HG03378 (cell line): Measurements from ENCODE around the gene ARMCX5.

Source experiments
- ATAC-seq: cut with Tn5 transposase; IDR thresholded peaks from one replicate; pipeline ENCODE4 v1.9.1; 2021; ENCODE audit warnings: mild to moderate bottlenecking, moderate library complexity; ENCODE audit not compliant: unreplicated experiment

Gene ARMCX5

DNA sequence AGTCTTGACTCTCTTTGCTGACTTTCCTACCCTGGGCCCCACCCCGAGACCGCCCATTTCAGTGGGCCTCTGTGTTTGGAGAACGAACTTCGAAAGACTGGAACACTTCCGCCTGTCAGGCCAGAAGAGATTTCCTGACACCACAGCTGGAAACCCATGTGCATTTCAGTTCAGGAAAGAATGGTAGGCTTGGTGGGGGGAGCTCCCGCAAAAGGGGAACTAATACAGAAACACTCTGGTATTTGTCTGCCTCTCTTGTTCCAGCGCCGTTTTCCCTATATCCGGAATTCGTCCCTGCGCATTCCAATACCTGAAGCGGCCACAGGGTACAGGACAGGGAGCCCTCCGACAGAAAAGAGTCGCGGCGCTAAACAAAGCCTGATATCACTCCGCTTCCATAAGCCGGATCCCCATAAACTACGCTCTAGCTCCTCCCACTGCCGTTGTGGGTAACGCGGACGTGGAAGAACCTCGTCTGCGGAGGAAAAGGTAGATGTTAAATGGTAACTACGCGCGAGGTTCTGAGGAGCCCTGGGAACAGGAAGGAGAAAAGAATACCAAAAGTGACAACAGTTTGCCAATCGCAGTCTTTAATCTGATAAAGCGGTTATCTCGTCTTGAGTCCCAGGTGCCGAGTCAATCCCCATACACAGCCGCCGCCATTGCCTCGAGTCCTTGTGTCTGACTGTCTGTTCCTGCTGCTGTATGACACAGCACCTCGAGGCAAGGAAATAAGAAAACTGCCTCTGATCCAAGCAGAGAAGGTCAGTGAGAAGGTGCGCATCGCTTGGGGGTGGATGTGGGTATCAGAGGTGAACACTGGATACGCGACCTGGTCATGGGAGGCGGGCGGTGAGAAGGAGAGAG is at the start of gene ARMCX5:
Gene ARMCX5, plus strand, starts transcription at position 432 of the 867 bp plus-strand sequence. CDS start 2,627 bp downstream, outside the sequence.
- ATAC-seq: peak; percentile 79

GRCh38 chrX:102558607-102559006 is 40.7 kb upstream of the ARMCX5 start:
- ATAC-seq: no peak

- ATAC-seq: no peak
These were observed 38.8 kb upstream of the ARMCX5 start for GRCh38 chrX:102560423-102561068.

GRCh38 chrX:102580891-102581290 is 18.4 kb upstream of the ARMCX5 start:
- ATAC-seq: no peak

GRCh38 chrX:102593367-102593766 is 5.9 kb upstream of the ARMCX5 start:
- no peak for ATAC-seq

DNA sequence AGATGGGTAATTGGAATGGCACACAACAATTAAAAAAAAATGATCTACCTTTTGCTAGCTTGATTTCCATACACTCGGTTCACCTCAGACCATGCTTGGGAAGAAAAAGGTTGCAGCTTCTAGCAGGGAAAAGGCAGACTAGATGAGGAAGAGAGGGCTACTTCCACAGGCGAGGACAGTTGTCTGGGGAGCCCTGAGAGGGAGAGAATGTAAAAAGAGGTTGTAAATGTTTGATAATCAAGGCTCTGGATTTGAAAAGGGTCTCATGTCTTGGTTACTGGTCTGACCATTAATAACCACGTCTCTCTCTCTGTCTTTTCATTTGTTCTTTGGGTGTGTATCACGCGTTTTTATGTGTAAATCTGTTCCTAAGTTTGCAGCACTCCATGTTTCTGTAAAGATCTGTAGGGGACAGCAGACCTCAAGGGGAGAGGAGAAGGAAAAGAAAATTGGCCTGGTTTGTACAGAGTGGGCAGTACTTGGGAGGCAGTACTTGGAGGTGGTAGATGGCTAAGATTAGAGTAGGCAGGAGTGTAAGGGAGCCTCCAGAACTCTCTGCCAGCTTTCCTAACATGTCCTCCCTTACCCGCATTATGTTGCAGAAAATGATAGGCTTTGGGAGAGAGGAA is 750 bp downstream of the ARMCX5 start:
- ATAC-seq: peak; percentile 22

DNA sequence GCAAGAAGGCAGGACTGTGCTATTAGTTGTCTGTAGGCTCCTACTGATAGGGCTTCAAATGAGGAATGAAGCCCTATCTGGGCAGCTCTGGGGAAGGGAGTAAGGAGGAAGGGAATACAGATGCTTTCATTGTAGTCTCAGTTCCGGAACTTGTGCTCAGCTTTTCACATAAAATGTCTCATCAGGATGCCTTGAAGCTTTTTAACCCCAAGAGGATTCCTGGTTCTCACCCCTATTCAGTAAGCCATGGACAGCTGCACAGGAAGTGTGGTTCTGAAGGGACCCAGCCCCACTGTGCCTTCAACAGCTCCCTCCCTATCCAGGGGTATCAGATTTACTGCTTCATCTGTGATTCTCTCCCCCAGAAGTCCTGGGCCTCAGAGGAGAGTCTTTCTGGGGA is 5.0 kb downstream of the ARMCX5 start:
- no peak for ATAC-seq

DNA sequence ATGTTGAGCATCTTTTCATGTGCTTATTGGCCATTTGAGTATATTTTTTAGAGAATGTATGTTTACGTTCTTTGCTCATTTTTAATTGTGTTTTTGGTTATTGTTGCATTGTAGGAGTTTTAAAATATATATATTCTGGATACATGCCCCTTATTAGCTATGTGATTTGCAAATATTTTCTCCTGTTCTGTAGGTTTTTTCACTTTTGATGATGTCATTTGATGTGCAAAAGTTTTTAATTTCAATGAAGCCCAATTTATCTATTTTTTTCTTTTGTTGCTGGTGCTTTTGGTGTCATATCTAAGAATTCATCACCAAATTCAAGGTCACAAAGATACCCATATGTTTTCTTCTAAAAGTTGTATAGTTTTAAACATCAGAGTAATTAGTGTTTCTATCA is 6.8 kb downstream of the ARMCX5 start:
- ATAC-seq: no peak

- ATAC-seq: no peak
These were observed 11.6 kb downstream of the ARMCX5 start for GRCh38 chrX:102610905-102611304.

DNA sequence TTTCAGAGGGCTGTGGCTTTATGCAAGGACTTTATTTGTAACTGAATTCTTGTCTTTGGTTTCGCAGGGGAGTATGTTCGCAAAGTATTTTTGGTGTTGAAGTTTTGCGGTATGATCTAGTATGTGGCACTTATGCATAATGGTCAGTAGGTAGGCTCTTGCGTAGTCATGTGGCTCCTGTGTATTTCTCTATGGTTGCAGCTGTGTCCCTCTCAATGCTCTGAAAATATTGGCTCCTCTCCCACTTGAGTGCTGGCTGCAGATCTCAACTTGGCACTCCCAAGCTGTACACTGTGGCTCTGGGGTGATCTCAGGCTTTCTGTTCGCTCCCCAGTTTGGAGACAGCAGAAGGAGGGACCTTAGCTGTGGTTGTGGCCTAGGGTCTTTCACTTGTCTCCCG is 24.8 kb downstream of the ARMCX5 start:
- no peak for ATAC-seq

DNA sequence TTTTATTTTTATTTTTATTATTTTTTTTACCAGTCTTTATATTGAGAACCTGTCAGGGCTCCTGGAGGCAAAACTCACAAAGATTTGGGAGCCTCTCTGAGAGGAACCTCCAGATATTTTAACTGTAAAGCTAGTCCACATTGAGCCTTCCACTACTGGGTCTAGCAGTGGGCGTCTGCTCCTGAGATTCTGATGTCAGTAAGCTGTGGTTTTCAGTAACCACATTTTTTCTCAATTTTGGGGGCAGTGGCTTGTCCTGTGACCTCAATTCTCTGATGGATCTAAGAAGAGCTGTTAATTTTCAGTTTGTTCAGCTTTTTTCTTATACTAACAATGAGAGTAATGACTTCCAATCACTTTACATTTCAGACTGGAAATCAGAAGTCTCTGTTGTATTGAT is 28.3 kb downstream of the ARMCX5 start:
- no peak for ATAC-seq

- ATAC-seq: no peak
These were observed 38.2 kb downstream of the ARMCX5 start for GRCh38 chrX:102637561-102637960.

DNA sequence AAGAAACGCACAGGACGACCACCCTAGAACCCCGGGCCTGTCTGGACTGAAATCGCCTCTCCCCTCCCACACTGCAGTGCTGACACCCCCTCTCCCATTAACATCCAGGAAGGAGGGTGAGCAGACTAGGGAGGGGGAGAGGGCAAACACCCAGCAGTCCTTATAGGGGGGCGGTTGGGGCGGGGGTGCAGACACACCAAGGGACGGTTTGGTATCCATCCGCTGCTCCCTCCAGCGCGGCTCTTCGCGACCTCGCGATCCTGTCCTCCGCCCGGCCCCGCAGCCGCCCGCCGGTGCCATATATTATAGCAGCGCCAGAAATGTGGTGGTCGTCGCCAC is 51.6 kb downstream of the ARMCX5 start:
- ATAC-seq: no peak

GRCh38 chrX:102651242-102652011 is 52.1 kb downstream of the ARMCX5 start, which contains the start of gene GPRASP1:
Gene GPRASP1, plus strand, starts transcription at chrX:102651483. Its CDS starts 2,431 bp downstream, at chrX:102653914.
- ATAC-seq: no peak

DNA sequence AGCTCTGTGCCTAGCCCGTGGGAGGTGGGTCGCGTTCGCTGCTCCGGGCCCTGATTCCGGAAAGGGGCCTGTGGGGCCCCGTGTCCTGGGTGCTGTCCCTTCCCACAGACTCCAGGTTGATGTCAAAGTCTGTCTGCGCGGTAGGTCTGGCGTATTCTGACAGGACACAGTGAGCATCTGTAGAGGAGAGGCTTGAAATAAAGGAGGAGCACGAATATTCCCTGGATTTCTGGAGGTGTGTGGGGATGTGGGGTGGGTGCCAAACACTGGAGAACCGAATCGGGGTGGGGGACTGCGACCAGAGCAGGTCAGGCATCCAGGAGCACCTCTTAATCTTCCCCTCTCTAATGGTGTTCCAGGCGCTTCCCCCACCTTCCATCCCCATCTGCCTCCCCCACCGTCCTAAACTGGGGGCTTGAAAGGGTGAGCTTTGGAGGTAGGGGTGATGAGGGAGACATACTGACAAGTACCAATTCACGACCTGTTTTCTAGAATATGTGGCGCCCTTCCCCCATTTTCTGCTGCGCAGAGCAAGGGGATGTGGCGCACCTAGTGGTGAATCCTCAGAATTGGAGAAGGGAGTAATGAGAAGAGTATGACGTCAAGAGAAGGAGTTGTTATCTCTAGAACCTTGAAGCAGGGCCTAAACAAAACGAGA is 52.8 kb downstream of the ARMCX5 start:
- ATAC-seq: no peak
